PC-3 (cell line): ENCODE measurements around the gene APIP.

ENCODE experiments used
- EZH2 ChIP-seq: fragments of 300-600 bp; sonication (generic); IDR thresholded peaks from one replicate; pipeline ENCODE4 v1.6.1; 2017; ENCODE audit warnings: antibody characterized with exemption, mild to moderate bottlenecking, low read length; ENCODE audit not compliant: unreplicated experiment
- TF ChIP-seq, protein P1 (sequence below): fragments of 300-600 bp; sonication (generic); conservative IDR thresholded peaks from 2 replicates; pipeline ENCODE4 v1.5.1; 2017; ENCODE audit warnings: antibody characterized with exemption, low read depth, mild to moderate bottlenecking, low read length

DNA sequence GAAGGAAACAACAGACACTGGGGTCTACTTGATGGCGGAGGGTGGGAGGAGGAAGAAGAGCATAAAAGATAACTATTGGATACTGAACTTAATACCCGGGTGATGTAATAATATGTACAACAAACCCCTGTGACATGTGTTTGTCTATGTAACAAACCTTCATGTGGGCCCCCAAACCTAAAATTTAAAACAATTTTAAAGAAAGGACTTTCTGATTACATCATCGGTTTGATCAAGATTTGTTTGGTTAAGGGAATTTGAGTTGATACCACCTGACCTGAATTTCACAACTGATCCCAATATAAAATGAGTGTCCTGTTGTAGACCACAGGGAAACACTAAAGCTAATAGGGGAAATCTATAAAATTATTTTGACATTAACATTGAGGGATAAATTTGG lies 34.3 kb downstream of the APIP start:
- TF ChIP-seq, protein P1, sequence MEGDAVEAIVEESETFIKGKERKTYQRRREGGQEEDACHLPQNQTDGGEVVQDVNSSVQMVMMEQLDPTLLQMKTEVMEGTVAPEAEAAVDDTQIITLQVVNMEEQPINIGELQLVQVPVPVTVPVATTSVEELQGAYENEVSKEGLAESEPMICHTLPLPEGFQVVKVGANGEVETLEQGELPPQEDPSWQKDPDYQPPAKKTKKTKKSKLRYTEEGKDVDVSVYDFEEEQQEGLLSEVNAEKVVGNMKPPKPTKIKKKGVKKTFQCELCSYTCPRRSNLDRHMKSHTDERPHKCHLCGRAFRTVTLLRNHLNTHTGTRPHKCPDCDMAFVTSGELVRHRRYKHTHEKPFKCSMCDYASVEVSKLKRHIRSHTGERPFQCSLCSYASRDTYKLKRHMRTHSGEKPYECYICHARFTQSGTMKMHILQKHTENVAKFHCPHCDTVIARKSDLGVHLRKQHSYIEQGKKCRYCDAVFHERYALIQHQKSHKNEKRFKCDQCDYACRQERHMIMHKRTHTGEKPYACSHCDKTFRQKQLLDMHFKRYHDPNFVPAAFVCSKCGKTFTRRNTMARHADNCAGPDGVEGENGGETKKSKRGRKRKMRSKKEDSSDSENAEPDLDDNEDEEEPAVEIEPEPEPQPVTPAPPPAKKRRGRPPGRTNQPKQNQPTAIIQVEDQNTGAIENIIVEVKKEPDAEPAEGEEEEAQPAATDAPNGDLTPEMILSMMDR, result no peak
- no peak for TF ChIP-seq EZH2
